ENCODE results near the gene UVSSA. TPM values are rescaled to one million over a fixed set of nuclear protein-coding genes. Genes with fewer than 3 reads are reported as not detected.

The UVSSA gene
- total RNA-seq, 1 experiment from 2014 or later, result 40.4 TPM

DNA sequence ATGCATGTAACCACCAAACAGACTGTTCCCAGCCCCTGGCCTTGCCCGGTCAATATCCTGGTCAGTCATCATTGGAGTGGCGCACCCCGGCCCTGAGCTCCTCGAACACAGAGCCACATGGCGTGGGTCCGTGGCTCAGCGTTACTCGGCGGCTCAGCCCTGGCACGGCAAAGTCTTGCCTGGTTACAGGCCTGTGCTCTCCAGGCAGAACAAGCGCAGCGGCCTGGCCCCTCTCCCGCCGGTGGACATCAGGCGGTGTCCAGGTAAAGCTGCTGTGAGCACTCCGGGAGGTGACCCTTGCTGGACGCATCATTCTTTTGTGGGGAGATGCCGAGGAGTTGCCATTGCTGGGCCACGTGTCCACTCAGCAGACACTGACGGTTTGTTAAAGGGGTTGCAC lies 6.1 kb upstream of the UVSSA start:
- DNase-seq (ENCODE audit: low spot score), result no peak
- Mint-ChIP-seq H3K4me3 (no peak overlapping the region), H3K4me1 (peaks cover 13% of the 10 kb centered on the region), H3K27me3 (ENCODE audit: low read depth) (no peaks in the 10 kb centered on the region), H3K36me3 (peaks cover 41% of the 10 kb centered on the region), H3K9me3 (no peaks in the 10 kb centered on the region), H3K27ac (no peak overlapping the region)
- CTCF ChIA-PET, result interaction anchor here (1.0 kb wide), 1 partner anchor 73 kb away, joined by 3 read pairs; no protein-coding TSS in a partner anchor
- no peak for ATAC-seq
- TF ChIP-seq PRRX2 (CRISPR knock-in tag; IDR thresholded peaks at IDR 0.05) (no peak), FOXK1 (CRISPR knock-in tag; IDR thresholded peaks at IDR 0.05) (no peak), CREB1 (CRISPR knock-in tag; IDR thresholded peaks at IDR 0.05) (no peak), USF1 (CRISPR knock-in tag; IDR thresholded peaks at IDR 0.05) (no peak), OVOL2 (CRISPR knock-in tag; IDR thresholded peaks at IDR 0.05; ENCODE audit: borderline replicate concordance) (no peak), TEAD4 (CRISPR knock-in tag; IDR thresholded peaks at IDR 0.05) (no peak), NFATC4 (CRISPR knock-in tag; IDR thresholded peaks at IDR 0.05) (no peak), MXD4 (CRISPR knock-in tag; IDR thresholded peaks at IDR 0.05; ENCODE audit: borderline replicate concordance) (no peak), CDX4 (CRISPR knock-in tag; IDR thresholded peaks at IDR 0.05; ENCODE audit: borderline replicate concordance) (no peak), RORB (CRISPR knock-in tag; IDR thresholded peaks at IDR 0.05) (no peak)
- TF ChIP-seq, protein P1, sequence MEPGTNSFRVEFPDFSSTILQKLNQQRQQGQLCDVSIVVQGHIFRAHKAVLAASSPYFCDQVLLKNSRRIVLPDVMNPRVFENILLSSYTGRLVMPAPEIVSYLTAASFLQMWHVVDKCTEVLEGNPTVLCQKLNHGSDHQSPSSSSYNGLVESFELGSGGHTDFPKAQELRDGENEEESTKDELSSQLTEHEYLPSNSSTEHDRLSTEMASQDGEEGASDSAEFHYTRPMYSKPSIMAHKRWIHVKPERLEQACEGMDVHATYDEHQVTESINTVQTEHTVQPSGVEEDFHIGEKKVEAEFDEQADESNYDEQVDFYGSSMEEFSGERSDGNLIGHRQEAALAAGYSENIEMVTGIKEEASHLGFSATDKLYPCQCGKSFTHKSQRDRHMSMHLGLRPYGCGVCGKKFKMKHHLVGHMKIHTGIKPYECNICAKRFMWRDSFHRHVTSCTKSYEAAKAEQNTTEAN (CRISPR knock-in tag; IDR thresholded peaks at IDR 0.05), result no peak
- TF ChIP-seq, protein P2, sequence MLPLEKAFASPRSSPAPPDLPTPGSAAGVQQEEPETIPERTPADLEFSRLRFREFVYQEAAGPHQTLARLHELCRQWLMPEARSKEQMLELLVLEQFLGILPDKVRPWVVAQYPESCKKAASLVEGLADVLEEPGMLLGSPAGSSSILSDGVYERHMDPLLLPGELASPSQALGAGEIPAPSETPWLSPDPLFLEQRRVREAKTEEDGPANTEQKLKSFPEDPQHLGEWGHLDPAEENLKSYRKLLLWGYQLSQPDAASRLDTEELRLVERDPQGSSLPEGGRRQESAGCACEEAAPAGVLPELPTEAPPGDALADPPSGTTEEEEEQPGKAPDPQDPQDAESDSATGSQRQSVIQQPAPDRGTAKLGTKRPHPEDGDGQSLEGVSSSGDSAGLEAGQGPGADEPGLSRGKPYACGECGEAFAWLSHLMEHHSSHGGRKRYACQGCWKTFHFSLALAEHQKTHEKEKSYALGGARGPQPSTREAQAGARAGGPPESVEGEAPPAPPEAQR (CRISPR knock-in tag; IDR thresholded peaks at IDR 0.05), result no peak
- TF ChIP-seq, protein P3, sequence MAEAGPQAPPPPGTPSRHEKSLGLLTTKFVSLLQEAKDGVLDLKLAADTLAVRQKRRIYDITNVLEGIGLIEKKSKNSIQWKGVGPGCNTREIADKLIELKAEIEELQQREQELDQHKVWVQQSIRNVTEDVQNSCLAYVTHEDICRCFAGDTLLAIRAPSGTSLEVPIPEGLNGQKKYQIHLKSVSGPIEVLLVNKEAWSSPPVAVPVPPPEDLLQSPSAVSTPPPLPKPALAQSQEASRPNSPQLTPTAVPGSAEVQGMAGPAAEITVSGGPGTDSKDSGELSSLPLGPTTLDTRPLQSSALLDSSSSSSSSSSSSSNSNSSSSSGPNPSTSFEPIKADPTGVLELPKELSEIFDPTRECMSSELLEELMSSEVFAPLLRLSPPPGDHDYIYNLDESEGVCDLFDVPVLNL (CRISPR knock-in tag; IDR thresholded peaks at IDR 0.05; ENCODE audit: borderline replicate concordance, low read depth), result no peak
- TF ChIP-seq, protein P4, sequence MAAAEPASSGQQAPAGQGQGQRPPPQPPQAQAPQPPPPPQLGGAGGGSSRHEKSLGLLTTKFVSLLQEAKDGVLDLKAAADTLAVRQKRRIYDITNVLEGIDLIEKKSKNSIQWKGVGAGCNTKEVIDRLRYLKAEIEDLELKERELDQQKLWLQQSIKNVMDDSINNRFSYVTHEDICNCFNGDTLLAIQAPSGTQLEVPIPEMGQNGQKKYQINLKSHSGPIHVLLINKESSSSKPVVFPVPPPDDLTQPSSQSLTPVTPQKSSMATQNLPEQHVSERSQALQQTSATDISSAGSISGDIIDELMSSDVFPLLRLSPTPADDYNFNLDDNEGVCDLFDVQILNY (CRISPR knock-in tag; IDR thresholded peaks at IDR 0.05), result no peak
- TF ChIP-seq, protein P5, sequence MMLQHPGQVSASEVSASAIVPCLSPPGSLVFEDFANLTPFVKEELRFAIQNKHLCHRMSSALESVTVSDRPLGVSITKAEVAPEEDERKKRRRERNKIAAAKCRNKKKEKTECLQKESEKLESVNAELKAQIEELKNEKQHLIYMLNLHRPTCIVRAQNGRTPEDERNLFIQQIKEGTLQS (CRISPR knock-in tag; conservative IDR thresholded peaks at IDR 0.05), result no peak
- POLR2A ChIA-PET, result no interaction called here

- no peak overlapping the region for H3K4me3 Mint-ChIP-seq
- DNase-seq (ENCODE audit: low spot score) (no peak), ATAC-seq (no peak)
- TF ChIP-seq SMAD4 (CRISPR knock-in tag; IDR thresholded peaks at IDR 0.05) (no peak), ZNF121 (CRISPR knock-in tag; IDR thresholded peaks at IDR 0.05) (no peak), MYBL2 (CRISPR knock-in tag; IDR thresholded peaks at IDR 0.05) (no peak), HMGXB4 (CRISPR knock-in tag; IDR thresholded peaks at IDR 0.05) (no peak), FOXP1 (CRISPR knock-in tag; IDR thresholded peaks at IDR 0.05; ENCODE audit: borderline replicate concordance) (no peak), ZMAT4 (CRISPR knock-in tag; IDR thresholded peaks at IDR 0.05) (no peak), OVOL2 (CRISPR knock-in tag; IDR thresholded peaks at IDR 0.05; ENCODE audit: borderline replicate concordance) (no peak), PRRX2 (CRISPR knock-in tag; IDR thresholded peaks at IDR 0.05) (no peak)
- TF ChIP-seq, protein P5 (CRISPR knock-in tag; conservative IDR thresholded peaks at IDR 0.05), result no peak
- ChIA-PET POLR2A (no interaction called here), CTCF (no interaction called here)
- no peaks in the 10 kb centered on the region for H3K27me3 Mint-ChIP-seq (ENCODE audit: low read depth)
- H3K4me1 Mint-ChIP-seq, result peaks cover 13% of the 10 kb centered on the region
- H3K27ac Mint-ChIP-seq, result no peak overlapping the region
- H3K9me3 Mint-ChIP-seq, result no peaks in the 10 kb centered on the region
- H3K36me3 Mint-ChIP-seq, result peaks cover 31% of the 10 kb centered on the region
Measured at GRCh38 chr4:1342003-1342402, 5.0 kb upstream of the UVSSA start.
